ENCODE measurements around the gene PATJ. TPM values are rescaled to one million over a fixed set of nuclear protein-coding genes. Genes with fewer than 3 reads are reported as not detected.
A peak's percentile ranks its signal among the peaks of the same experiment; 100 is the strongest.

PATJ gene
- polyA plus RNA-seq, 1 donor from 2014 or later = 7.8 TPM

GRCh38 chr1:61967750-61968149 lies 225.5 kb downstream of the PATJ start:
- TF ChIP-seq CTCF (IDR thresholded peaks at IDR 0.05; ENCODE audit: poor library complexity, severe bottlenecking) (no peak), EP300 (conservative IDR thresholded peaks at IDR 0.05; ENCODE audit: poor library complexity, severe bottlenecking) (peak; percentile 75), POLR2AphosphoS5 (IDR thresholded peaks at IDR 0.05) (no peak), REST (IDR thresholded peaks at IDR 0.05; ENCODE audit: borderline replicate concordance) (no peak), MXI1 (conservative IDR thresholded peaks at IDR 0.05; ENCODE audit: poor library complexity, severe bottlenecking) (no peak), SMC3 (conservative IDR thresholded peaks at IDR 0.05; ENCODE audit: poor library complexity) (no peak)
- no peak overlapping the region for H2AFZ ChIP-seq (ENCODE audit: low read depth, low read length)
- H3K9ac ChIP-seq (ENCODE audit: low read length) = peak overlapping the region; percentile 5
- no peaks in the 10 kb centered on the region for H3K36me3 ChIP-seq (ENCODE audit: insufficient read depth, low read length)
- H3K79me2 ChIP-seq (replicated peaks; ENCODE audit: insufficient read depth, low read length) = no peaks in the 10 kb centered on the region
- H3F3A ChIP-seq (ENCODE audit: insufficient read depth, low read length, poor library complexity, severe bottlenecking) = no peaks in the 10 kb centered on the region
- no peaks in the 10 kb centered on the region for H3K27me3 ChIP-seq (ENCODE audit: insufficient read depth, low read depth, low read length)
- no peaks in the 10 kb centered on the region for H3K9me2 ChIP-seq (ENCODE audit: insufficient read depth, low read length)
- peak overlapping the region; percentile 13 for H3K27ac ChIP-seq (ENCODE audit: low read length)
- H3K9me3 ChIP-seq (ENCODE audit: low read length) = no peaks in the 10 kb centered on the region
- no peak overlapping the region for H3K4me2 ChIP-seq (ENCODE audit: low read length)
- H3K4me3 ChIP-seq (ENCODE audit: low read length) = peak overlapping the region; percentile 15
- no peaks in the 10 kb centered on the region for H4K20me1 ChIP-seq (ENCODE audit: insufficient read depth)

- Histone ChIP-seq H3K27me3 (ENCODE audit: insufficient read depth, low read depth, low read length) (no peaks in the 10 kb centered on the region), H3K4me3 (ENCODE audit: low read length) (no peak overlapping the region), H4K20me1 (ENCODE audit: insufficient read depth) (no peaks in the 10 kb centered on the region), H3K9me3 (ENCODE audit: low read length) (no peaks in the 10 kb centered on the region), H3K27ac (ENCODE audit: low read length) (no peak overlapping the region), H3K36me3 (ENCODE audit: insufficient read depth, low read length) (no peaks in the 10 kb centered on the region), H3K79me2 (replicated peaks; ENCODE audit: insufficient read depth, low read length) (no peaks in the 10 kb centered on the region), H3F3A (ENCODE audit: insufficient read depth, low read length, poor library complexity, severe bottlenecking) (no peaks in the 10 kb centered on the region), H3K9ac (ENCODE audit: low read length) (no peak overlapping the region), H2AFZ (ENCODE audit: low read depth, low read length) (no peak overlapping the region), H3K4me2 (ENCODE audit: low read length) (no peak overlapping the region), H3K9me2 (ENCODE audit: insufficient read depth, low read length) (no peaks in the 10 kb centered on the region)
- TF ChIP-seq MXI1 (conservative IDR thresholded peaks at IDR 0.05; ENCODE audit: poor library complexity, severe bottlenecking) (no peak), EP300 (conservative IDR thresholded peaks at IDR 0.05; ENCODE audit: poor library complexity, severe bottlenecking) (no peak), TAF1 (IDR thresholded peaks at IDR 0.05; ENCODE audit: low read depth) (no peak), REST (IDR thresholded peaks at IDR 0.05; ENCODE audit: borderline replicate concordance) (no peak), EZH2 (IDR thresholded peaks at IDR 0.05; ENCODE audit: borderline replicate concordance, insufficient read depth, low read length, poor library complexity, severe bottlenecking) (no peak), POLR2AphosphoS5 (IDR thresholded peaks at IDR 0.05) (no peak), SMC3 (conservative IDR thresholded peaks at IDR 0.05; ENCODE audit: poor library complexity) (no peak), RAD21 (conservative IDR thresholded peaks at IDR 0.05) (no peak), CTCF (IDR thresholded peaks at IDR 0.05; ENCODE audit: poor library complexity, severe bottlenecking) (no peak)
Measured at GRCh38 chr1:61968869-61969268, 226.6 kb downstream of the PATJ start.

Data from neural cell (in vitro differentiated cells).